Gastroesophageal sphincter (tissue), 4 donors: ENCODE measurements around the gene TGFB1. TPM values are rescaled to one million over a fixed set of nuclear protein-coding genes. Genes with fewer than 3 reads are reported as not detected.
A peak's percentile ranks its signal among the peaks of the same experiment; 100 is the strongest.

Source experiments
- ATAC-seq: fragments of 150-250 bp; one replicate; pipeline ENCODE4 v1.9.1; 2016; ENCODE audit warnings: mild to moderate bottlenecking, moderate library complexity
- H3K27ac ChIP-seq, 4 donors: fragments of 200-600 bp; sonication (generic) in 3 of 4; 1 replicate in 3 of 4; 2 replicates in 1 of 4; pipeline ENCODE4 v1.5.1; 2016 to 2019
- H3K27me3 ChIP-seq: fragments of 200-600 bp; sonication (generic); one replicate; pipeline ENCODE4 v1.5.1; 2019
- H3K36me3 ChIP-seq, 2 donors: fragments of 200-600 bp; sonication (generic); one replicate each; pipeline ENCODE4 v1.5.1; 2019; ENCODE audit warnings: control low read depth in 1 of 2
- H3K4me1 ChIP-seq, 3 donors: fragments of 200-600 bp; sonication (generic); 1 replicate in 2 of 3; 2 replicates in 1 of 3; pipeline ENCODE4 v1.5.1; 2016 to 2019; ENCODE audit warnings: control low read depth in 2 of 3
- H3K4me3 ChIP-seq, 2 donors: fragments of 200-600 bp; sonication (generic); one replicate each; pipeline ENCODE4 v1.5.1; 2019; ENCODE audit warnings: mild to moderate bottlenecking in 1 of 2, moderate library complexity in 1 of 2
- H3K9me3 ChIP-seq, 3 donors: fragments of 200-600 bp; sonication (generic); one replicate each; pipeline ENCODE4 v1.5.1; 2017 to 2019; ENCODE audit warnings: control low read depth in 2 of 3
- CTCF ChIP-seq, 4 experiments: fragments of 200-600 bp in 2 of 4; fragments of 450-650 bp in 2 of 4; sonication (generic) in 1 of 4; IDR thresholded peaks; one replicate each; pipeline ENCODE4 v1.5.1; 2017 to 2019; ENCODE audit warnings: antibody characterized with exemption in 4 of 4, mild to moderate bottlenecking in 2 of 4, moderate library complexity in 2 of 4
- EP300 ChIP-seq: sonication (generic); formaldehyde crosslinking; IDR thresholded peaks from one replicate; pipeline ENCODE4 v1.6.1; 2017; ENCODE audit warnings: antibody characterized with exemption, mild to moderate bottlenecking
- POLR2A ChIP-seq, 2 donors: fragments of 450-650 bp; IDR thresholded peaks; one replicate each; pipeline ENCODE4 v1.6.1; 2017; ENCODE audit warnings: antibody characterized with exemption in 2 of 2, mild to moderate bottlenecking in 2 of 2, moderate library complexity in 1 of 2
- POLR2AphosphoS5 ChIP-seq: sonication (generic); formaldehyde crosslinking; IDR thresholded peaks from one replicate; pipeline ENCODE4 v1.6.1; 2017; ENCODE audit warnings: antibody characterized with exemption
- WGBS, 2 donors: methylation state at CpG; one replicate each; pipeline ENCODE4 v1.1.5; 2018; ENCODE audit warnings: low coverage in 1 of 2; 5-methylcytosine and 5-hydroxymethylcytosine counted together
- total RNA-seq, 4 donors: library from RNA; depleted of rRNA; stranded (reverse); fragments of >200 nt; gene quantifications; one replicate each; pipeline ENCODE4 v1.1.0, GENCODE V29; 2016

Gene TGFB1
- total RNA-seq, 4 donors from 2014 or later: 12.9 to 39.3 (median 22.1) TPM

- no peak overlapping the region for H3K27ac ChIP-seq
- ATAC-seq: no peak
These were observed 16.0 kb upstream of the TGFB1 start for GRCh38 chr19:41369769-41370168.

GRCh38 chr19:41367848-41368301 is 14.2 kb upstream of the TGFB1 start:
- H3K27ac ChIP-seq: no peak overlapping the region
- 23 to 55% methylated on average over 4 to 6 of the region's 6 CpGs for WGBS, 2 donors
- TF ChIP-seq CTCF (IDR thresholded peaks at IDR 0.05) (no peak), POLR2A (IDR thresholded peaks at IDR 0.05) (no peak), EP300 (no peak), POLR2AphosphoS5 (no peak)
- ATAC-seq: no peak
- peaks cover 0 to 21% (median 0%) of the 10 kb centered on the region in 3 donors for H3K4me1 ChIP-seq
- H3K27me3 ChIP-seq: no peaks in the 10 kb centered on the region
- no peaks in the 10 kb centered on the region for H3K9me3 ChIP-seq
- H3K4me3 ChIP-seq: no peak overlapping the region
- H3K36me3 ChIP-seq: peaks cover 0 to 4% of the 10 kb centered on the region in 2 donors

More at GRCh38 chr19:41369769-41370168, 16.0 kb upstream of the TGFB1 start:
- H3K9me3 ChIP-seq: no peaks in the 10 kb centered on the region
- peaks cover 0 to 4% of the 10 kb centered on the region in 2 donors for H3K36me3 ChIP-seq
- no peak overlapping the region for H3K4me3 ChIP-seq
- 100% methylated on average over 2 of the region's 2 CpGs; no CpG with 5 or more reads in 1 of the 2 donors for WGBS, 2 donors
- no peaks in the 10 kb centered on the region for H3K27me3 ChIP-seq
- TF ChIP-seq EP300: no peak
- TF ChIP-seq POLR2A (IDR thresholded peaks at IDR 0.05): no peak
- no peak for TF ChIP-seq CTCF (IDR thresholded peaks at IDR 0.05)
- TF ChIP-seq POLR2AphosphoS5: no peak
- peaks cover 0 to 21% (median 8%) of the 10 kb centered on the region in 3 donors for H3K4me1 ChIP-seq

- H3K9me3 ChIP-seq: no peaks in the 10 kb centered on the region
- 100% methylated on average over 1 of the region's 1 CpG for WGBS, 2 donors
These were observed 12.4 kb upstream of the TGFB1 start for GRCh38 chr19:41366089-41366488.

GRCh38 chr19:41364524-41365391 is 11.0 kb upstream of the TGFB1 start:
- Histone ChIP-seq H3K4me1 (peaks cover 0 to 26% (median 0%) of the 10 kb centered on the region in 3 donors), H3K27ac (peak overlapping the region; percentile 91 to 100 (median 98)), H3K36me3 (peaks cover 0 to 4% of the 10 kb centered on the region in 2 donors), H3K4me3 (peak overlapping the region; percentile 71 to 78), H3K9me3 (no peaks in the 10 kb centered on the region), H3K27me3 (no peaks in the 10 kb centered on the region)
- 65 to 77% methylated on average over 8 to 9 of the region's 14 CpGs for WGBS, 2 donors
- no peak for TF ChIP-seq POLR2AphosphoS5
- ATAC-seq: no peak

More at GRCh38 chr19:41366089-41366488, 12.4 kb upstream of the TGFB1 start:
- no peak for ATAC-seq
- no peak overlapping the region for H3K27ac ChIP-seq
- H3K27me3 ChIP-seq: no peaks in the 10 kb centered on the region
- no peak for TF ChIP-seq POLR2AphosphoS5
- TF ChIP-seq EP300: no peak
- TF ChIP-seq CTCF (IDR thresholded peaks at IDR 0.05): no peak
- TF ChIP-seq POLR2A (IDR thresholded peaks at IDR 0.05): no peak
- no peak overlapping the region for H3K4me3 ChIP-seq
- peaks cover 0 to 4% of the 10 kb centered on the region in 2 donors for H3K36me3 ChIP-seq
- H3K4me1 ChIP-seq: peaks cover 0 to 26% (median 0%) of the 10 kb centered on the region in 3 donors

GRCh38 chr19:41363753-41364523 is 10.2 kb upstream of the TGFB1 start, which contains the start of gene B9D2:
Gene B9D2, minus strand, starts transcription at chr19:41364149. Its CDS starts 630 bp downstream, at chr19:41363519.
- Histone ChIP-seq H3K4me1 (peaks cover 0 to 26% (median 0%) of the 10 kb centered on the region in 3 donors), H3K36me3 (peaks cover 0 to 4% of the 10 kb centered on the region in 2 donors), H3K9me3 (no peaks in the 10 kb centered on the region), H3K27ac (peak within 1 kb of the TSS; percentile 91 to 100 (median 98)), H3K27me3 (no peaks in the 10 kb centered on the region), H3K4me3 (peak within 1 kb of the TSS; percentile 71 to 78)
- WGBS, 2 donors: 0% methylated on average over 11 of the region's 56 CpGs; no CpG with 5 or more reads in 1 of the 2 donors
- peak; percentile 98 for ATAC-seq
- TF ChIP-seq POLR2AphosphoS5 (peak; percentile 62), EP300 (no peak), CTCF (IDR thresholded peaks at IDR 0.05) (no peak), POLR2A (IDR thresholded peaks at IDR 0.05) (peak; percentile 42 to 44)
